HT1080 (cell line): ENCODE results near the gene RBM19. TPM values are rescaled to one million over a fixed set of nuclear protein-coding genes. Genes with fewer than 3 reads are reported as not detected.
A peak's percentile ranks its signal among the peaks of the same experiment; 100 is the strongest.

Source experiments
- DNase-seq: peaks from one replicate; pipeline ENCODE4 v3.0.0-alpha.2; 2015; ENCODE audit warnings: low read depth
- total RNA-seq: library from RNA; depleted of rRNA; stranded (reverse); fragments of >200 nt; shearing (Covaris generic); gene quantifications from 2 replicates; pipeline ENCODE4 v1.2.3, GENCODE V29; 2014

Gene RBM19
- total RNA-seq, 1 experiment from 2014 or later, result 36.6 TPM

DNA sequence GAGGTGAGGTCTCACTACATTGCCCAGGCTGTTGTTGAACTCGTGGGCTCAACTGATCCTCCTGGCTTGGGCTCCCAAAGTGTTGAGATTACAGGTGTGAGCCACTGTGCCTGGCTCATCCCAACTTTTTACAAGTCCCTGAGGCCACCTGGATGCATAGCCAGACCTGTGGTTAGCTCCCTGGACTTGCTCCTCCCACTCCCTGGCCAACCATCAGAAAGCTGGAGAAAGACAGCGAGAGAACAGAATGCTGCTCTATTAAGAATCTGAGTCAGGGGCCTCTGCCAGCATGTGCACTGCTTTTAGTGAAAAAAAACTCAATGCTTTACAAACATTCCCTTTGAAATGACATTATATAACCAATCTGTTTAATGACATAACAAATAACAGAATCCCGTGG lies 78.2 kb downstream of the RBM19 start:
- no peak for DNase-seq

DNA sequence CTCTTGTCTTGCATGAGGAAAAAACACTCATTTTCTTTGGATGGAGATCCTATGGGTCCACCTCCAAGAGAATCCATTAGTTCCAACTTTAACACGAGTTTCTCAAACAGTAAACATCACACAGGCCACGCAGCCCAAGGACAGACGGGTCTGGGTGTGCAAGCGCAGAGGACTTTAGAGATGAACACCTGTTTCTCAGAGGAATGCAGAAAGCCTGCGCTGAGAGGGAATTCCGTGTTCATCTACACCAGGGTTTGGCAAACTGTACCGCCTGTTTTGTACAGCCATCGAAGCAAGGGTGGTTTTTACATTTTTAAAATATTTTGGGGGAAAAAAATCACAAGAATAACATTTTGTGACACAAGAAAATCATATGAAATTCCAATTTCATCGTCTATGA lies 79.4 kb downstream of the RBM19 start:
- DNase-seq, result no peak

DNA sequence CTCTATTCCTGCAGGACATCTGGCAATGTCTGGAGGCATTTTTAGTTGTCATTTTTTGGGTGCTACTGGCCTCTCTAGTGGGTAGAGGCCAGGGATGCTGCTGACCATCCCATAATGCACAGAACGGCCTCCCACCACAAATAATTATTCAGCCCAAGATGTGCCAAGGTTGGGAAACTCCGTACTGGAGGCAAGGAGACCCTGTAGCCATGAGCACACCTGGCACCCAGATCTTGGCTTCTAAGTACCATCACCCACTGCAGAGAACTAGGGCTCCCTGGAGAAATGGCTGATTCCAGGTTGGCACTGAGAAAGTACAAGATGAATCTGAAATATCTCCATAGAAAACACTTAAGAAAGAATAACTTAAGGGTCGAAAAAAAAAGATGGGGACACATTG lies 81.7 kb downstream of the RBM19 start:
- DNase-seq, result no peak

DNA sequence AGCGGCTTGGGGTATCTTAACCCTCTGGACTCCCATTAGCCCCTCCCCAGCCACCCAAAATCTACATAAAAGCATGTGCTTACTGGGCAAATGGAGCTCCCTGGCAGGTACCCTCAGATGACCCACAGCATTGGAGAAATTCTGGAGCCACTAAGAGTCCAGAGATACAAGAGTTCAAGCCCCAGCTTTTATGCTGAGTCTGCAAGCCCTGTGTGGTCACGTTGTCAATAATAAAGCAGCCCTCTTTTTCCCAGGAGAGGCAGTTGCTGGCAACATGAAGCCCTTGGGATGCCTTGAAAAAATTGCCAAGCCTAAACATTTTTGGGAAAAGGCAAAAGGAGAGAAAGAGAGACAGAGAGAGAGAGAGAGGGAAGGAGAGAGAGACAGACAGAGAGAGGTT lies 83.4 kb downstream of the RBM19 start:
- DNase-seq, result no peak

GRCh38 chr12:113880988-113881962 lies 84.8 kb downstream of the RBM19 start:
- DNase-seq, result no peak

- DNase-seq, result no peak
These were observed 85.8 kb downstream of the RBM19 start for GRCh38 chr12:113880326-113880725.

- no peak for DNase-seq
These were observed 86.5 kb downstream of the RBM19 start for GRCh38 chr12:113879658-113880057.

- DNase-seq, result no peak
These were observed 88.5 kb downstream of the RBM19 start for GRCh38 chr12:113877607-113878006.

DNA sequence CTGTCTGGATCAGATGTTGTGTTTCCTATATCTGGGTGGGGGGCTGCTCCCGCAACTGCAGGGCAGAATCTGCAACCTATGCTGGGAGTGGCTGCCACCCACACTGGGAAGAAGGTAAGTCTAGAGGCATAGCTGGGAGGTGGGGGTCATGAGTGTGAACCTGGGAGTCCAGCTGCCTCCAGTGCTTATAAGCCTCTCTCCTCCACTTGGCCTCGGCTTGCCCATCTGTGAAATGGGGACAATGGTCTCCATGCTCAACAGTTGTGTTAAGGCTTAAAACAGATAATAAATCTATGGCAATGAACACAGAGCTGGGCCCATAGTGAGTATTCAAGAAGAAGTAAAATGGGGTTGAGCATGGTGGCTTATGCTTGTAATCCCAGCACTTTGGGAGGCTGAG lies 90.0 kb downstream of the RBM19 start:
- DNase-seq, result no peak

GRCh38 chr12:113875691-113876090 lies 90.4 kb downstream of the RBM19 start:
- no peak for DNase-seq

GRCh38 chr12:113874999-113875561 lies 91.0 kb downstream of the RBM19 start:
- peak; percentile 17 for DNase-seq

DNA sequence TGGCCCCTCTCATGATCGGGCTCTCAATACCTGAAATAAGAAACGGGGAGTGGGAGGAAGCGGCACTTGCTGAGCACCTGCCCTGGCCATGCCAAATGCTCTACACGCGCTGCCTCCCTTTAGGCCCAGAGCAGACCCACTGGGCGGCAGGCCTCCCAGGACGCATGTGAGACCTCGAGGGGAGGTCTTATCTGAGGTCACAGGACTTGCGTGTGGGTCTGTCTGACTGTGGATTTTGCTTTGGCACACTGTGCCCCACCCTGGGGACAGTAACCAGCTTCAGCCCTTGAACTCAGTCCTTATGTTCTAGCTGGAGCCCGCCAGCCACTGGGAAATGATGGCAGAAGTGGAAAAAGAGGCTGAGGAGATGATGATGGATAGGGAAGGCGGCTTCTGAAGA lies 91.8 kb downstream of the RBM19 start:
- no peak for DNase-seq

- no peak for DNase-seq
These were observed 92.4 kb downstream of the RBM19 start for GRCh38 chr12:113873740-113874139.

DNA sequence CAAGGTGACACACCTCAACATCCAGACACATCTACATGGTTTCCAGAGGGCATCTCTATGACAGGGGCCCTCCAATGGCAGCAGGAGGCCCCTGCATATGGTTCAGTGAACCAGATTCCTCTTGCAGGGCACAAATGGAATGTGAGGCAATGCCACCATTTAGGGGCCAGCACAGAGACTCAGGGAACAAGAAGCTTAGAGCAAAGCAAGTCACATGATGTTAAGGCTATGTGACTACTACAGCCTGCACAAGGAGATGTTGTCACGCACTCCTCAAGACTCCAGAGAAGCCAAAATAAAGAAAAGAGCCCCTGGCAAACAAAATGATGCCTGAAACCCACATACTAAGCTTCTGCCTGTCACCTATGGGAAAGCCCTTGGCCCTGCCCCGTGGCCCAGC lies 95.2 kb downstream of the RBM19 start:
- DNase-seq, result no peak

- no peak for DNase-seq
These were observed 96.1 kb downstream of the RBM19 start for GRCh38 chr12:113870035-113870434.

GRCh38 chr12:113868365-113868764 lies 97.8 kb downstream of the RBM19 start:
- no peak for DNase-seq

GRCh38 chr12:113867258-113867657 lies 98.9 kb downstream of the RBM19 start:
- no peak for DNase-seq

GRCh38 chr12:113866496-113866895 lies 99.6 kb downstream of the RBM19 start:
- no peak for DNase-seq

DNA sequence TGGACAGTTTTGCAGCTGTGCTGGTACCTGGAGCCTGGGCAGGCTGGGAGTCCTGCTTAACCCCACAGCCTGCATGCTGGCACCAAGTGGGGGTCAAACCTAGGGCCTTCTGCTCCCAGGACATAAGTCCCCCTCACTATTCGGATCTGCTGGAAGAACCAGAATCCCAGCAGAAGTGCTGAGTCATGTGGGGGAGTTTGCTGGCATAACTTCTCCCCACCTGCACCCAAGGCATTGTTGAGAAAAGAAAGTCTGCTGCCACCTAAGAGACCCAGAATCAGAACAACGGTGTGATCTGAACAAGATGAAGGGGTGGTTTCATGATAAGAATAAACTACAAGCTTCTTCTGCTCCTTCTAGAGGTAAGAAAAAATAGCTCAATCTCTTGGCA lies 102.7 kb downstream of the RBM19 start:
- DNase-seq, result no peak

DNA sequence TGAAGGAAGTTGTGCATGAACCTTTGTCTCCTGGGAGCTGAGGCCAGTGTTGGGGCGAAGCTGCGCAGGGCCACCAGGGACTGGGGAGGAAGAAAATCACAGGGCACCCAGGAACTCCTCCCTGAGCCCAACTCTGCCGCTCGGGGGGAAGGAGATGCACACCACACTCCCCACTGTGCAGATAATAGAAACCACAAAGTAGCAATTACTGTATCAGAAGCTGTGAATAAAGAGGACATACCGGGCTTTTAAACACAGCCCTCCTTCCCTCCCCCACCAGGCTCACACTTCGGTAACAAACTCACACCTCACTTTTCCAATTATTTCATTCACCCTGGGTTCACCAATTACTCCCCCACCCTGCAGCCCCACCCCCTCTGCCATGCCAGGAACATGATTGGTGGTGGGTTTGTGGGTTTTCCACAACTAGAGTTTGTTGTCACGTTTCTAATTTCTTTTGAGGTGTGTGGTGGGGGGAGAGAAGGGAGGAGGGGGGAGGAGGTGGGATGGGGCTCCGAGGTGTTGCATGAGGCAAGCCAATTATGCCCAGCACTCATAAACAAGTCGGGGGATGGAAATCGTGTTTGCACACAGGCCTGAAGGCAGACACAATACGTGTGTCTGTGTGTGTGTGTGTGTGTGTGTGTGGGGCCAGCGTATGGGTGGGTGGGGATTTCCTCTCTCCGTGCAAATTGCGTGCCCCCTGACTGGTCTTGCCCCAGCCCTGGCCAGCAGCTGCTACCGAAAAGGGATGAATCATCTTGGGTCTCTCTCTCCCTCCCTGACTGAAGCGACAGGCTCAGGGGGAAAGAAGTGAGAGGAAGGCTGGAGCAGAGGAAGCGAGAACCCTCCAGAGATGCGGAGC lies 103.3 kb downstream of the RBM19 start:
- peak; percentile 87 for DNase-seq

- DNase-seq, result no peak
These were observed 104.3 kb downstream of the RBM19 start for GRCh38 chr12:113861708-113862312.
